SK-MEL-5 (cell line): Measurements from ENCODE around the gene CHTF18. TPM values are rescaled to one million over a fixed set of nuclear protein-coding genes. Genes with fewer than 3 reads are reported as not detected.

ENCODE experiments used
- small RNA-seq, 2 experiments: library from RNA; depleted of rRNA; stranded (forward); fragments of <200 nt; gene quantifications; one replicate each; pipeline ENCODE3, GENCODE V24; 2014
- total RNA-seq: library from RNA; depleted of rRNA; stranded (reverse); fragments of >200 nt; shearing (Covaris generic); gene quantifications from 2 replicates; pipeline ENCODE4 v1.2.3, GENCODE V29; 2014; rRNA removed

The CHTF18 gene
- total RNA-seq, 1 experiment from 2014 or later = 7.6 TPM

Small RNA genes within 50 kb of the gene (small RNA-seq; reads per million reads assigned to genes)
- gene MIR662 = 0 reads per million in 2 experiments

Other genes with a start within 250 kb of the CHTF18 start
- gene PRR35, start 228.2 kb upstream of the CHTF18 start, total RNA-seq = not detected in 2 replicates
- 0.56 and 1.1 TPM in 2 replicates for gene NHLRC4, start 221.6 kb upstream of the CHTF18 start, total RNA-seq
- 24.5 and 24.7 TPM in 2 replicates for gene PIGQ, start 218.7 kb upstream of the CHTF18 start, total RNA-seq
- gene RAB40C, start 198.6 kb upstream of the CHTF18 start, total RNA-seq = 9.3 and 9.6 TPM in 2 replicates
- gene WFIKKN1, start 157.6 kb upstream of the CHTF18 start, total RNA-seq = 0.05 TPM in 2 replicates
- 54.3 and 57.4 TPM in 2 replicates for gene METTL26, start 152.3 kb upstream of the CHTF18 start, total RNA-seq
- 34.4 and 37.8 TPM in 2 replicates for gene MCRIP2, start 146.8 kb upstream of the CHTF18 start, total RNA-seq
- gene WDR90, start 139.3 kb upstream of the CHTF18 start, total RNA-seq = 10.3 and 12.4 TPM in 2 replicates
- 39.7 and 42.7 TPM in 2 replicates for gene RHOT2, start 120.5 kb upstream of the CHTF18 start, total RNA-seq
- 0.19 and 0.34 TPM in 2 replicates for gene RHBDL1, start 112.9 kb upstream of the CHTF18 start, total RNA-seq
- 112 and 126 TPM in 2 replicates for gene STUB1, start 108.2 kb upstream of the CHTF18 start, total RNA-seq
- gene JMJD8, start 104.3 kb upstream of the CHTF18 start, total RNA-seq = 44.7 and 52.0 TPM in 2 replicates
- 1.6 and 2.3 TPM in 2 replicates for gene WDR24, start 98.2 kb upstream of the CHTF18 start, total RNA-seq
- gene FBXL16, start 82.8 kb upstream of the CHTF18 start, total RNA-seq = 6.6 and 7.3 TPM in 2 replicates
- gene METRN, start 73.5 kb upstream of the CHTF18 start, total RNA-seq = 133 and 138 TPM in 2 replicates
- 18.6 and 18.7 TPM in 2 replicates for gene ANTKMT, start 67.5 kb upstream of the CHTF18 start, total RNA-seq
- gene CCDC78, start 62.2 kb upstream of the CHTF18 start, total RNA-seq = 17.7 and 18.1 TPM in 2 replicates
- gene HAGHL, start 61.5 kb upstream of the CHTF18 start, total RNA-seq = 17.9 and 23.3 TPM in 2 replicates
- gene CIAO3, start 47.6 kb upstream of the CHTF18 start, total RNA-seq = 28.6 and 34.3 TPM in 2 replicates
- not detected in 2 replicates for gene MSLN, start 27.9 kb upstream of the CHTF18 start, total RNA-seq
- 32.6 and 36.9 TPM in 2 replicates for gene RPUSD1, start 239 bp upstream of the CHTF18 start, total RNA-seq
- gene GNG13, start 12.1 kb downstream of the CHTF18 start, total RNA-seq = not detected in 2 replicates
- gene LMF1, start 182.4 kb downstream of the CHTF18 start, total RNA-seq = 10.9 and 15.5 TPM in 2 replicates
- 14.8 and 16.7 TPM in 2 replicates for gene SOX8, start 193.2 kb downstream of the CHTF18 start, total RNA-seq